Upper lobe of left lung (tissue), 6 donors: ENCODE measurements around the gene COA7. TPM values are rescaled to one million over a fixed set of nuclear protein-coding genes. Genes with fewer than 3 reads are reported as not detected.
"Not testable (repeated sequence)": the region's sequence is repeated elsewhere in the genome, so short reads cannot be mapped to it uniquely, and the experiment has no call there.

Experiments
- ATAC-seq, 2 donors: fragments of 200-7000 bp; cut with Tn5 transposase; one replicate each; pipeline ENCODE4 v1.9.1; 2022; ENCODE audit warnings: mild to moderate bottlenecking in 2 of 2, moderate library complexity in 2 of 2; ENCODE audit not compliant: low FRiP score in 2 of 2
- DNase-seq, 2 donors: peaks; one replicate each; pipeline ENCODE4 v3.0.0-alpha.2; 2019 to 2020
- H3K27ac ChIP-seq, 4 donors: fragments of 200-600 bp; sonication (generic); one replicate each; pipeline ENCODE4 v1.5.1; 2016 to 2019
- H3K27me3 ChIP-seq, 4 donors: fragments of 200-600 bp; sonication (generic); one replicate each; pipeline ENCODE4 v1.5.1; 2017 to 2019
- H3K36me3 ChIP-seq, 4 donors: fragments of 200-600 bp; sonication (generic); one replicate each; pipeline ENCODE4 v1.5.1; 2016 to 2019
- H3K4me1 ChIP-seq, 4 donors: fragments of 200-600 bp; sonication (generic); one replicate each; pipeline ENCODE4 v1.5.1; 2018 to 2019
- H3K4me3 ChIP-seq, 4 donors: fragments of 200-600 bp; sonication (generic); one replicate each; pipeline ENCODE4 v1.5.1; 2017 to 2019; ENCODE audit warnings: mild to moderate bottlenecking in 2 of 4, moderate library complexity in 1 of 4
- H3K9me3 ChIP-seq, 4 donors: fragments of 200-600 bp; sonication (generic); one replicate each; pipeline ENCODE4 v1.5.1; 2018 to 2019
- EP300 ChIP-seq, 4 donors: sonication (generic); formaldehyde crosslinking; IDR thresholded peaks; one replicate each; pipeline ENCODE4 v1.5.1; 2017; ENCODE audit warnings: antibody characterized with exemption in 4 of 4, control low read depth in 2 of 4
- POLR2A ChIP-seq, 4 donors: fragments of 450-650 bp; IDR thresholded peaks; one replicate each; pipeline ENCODE4 v1.5.1; 2016 to 2017; ENCODE audit warnings: antibody characterized with exemption in 4 of 4, mild to moderate bottlenecking in 2 of 4
- POLR2AphosphoS5 ChIP-seq, 2 donors: sonication (generic); formaldehyde crosslinking; IDR thresholded peaks; one replicate each; pipeline ENCODE4 v1.5.1; 2017; ENCODE audit warnings: antibody characterized with exemption in 2 of 2
- WGBS, 2 donors: methylation state at CpG; one replicate each; pipeline ENCODE4 v1.1.5; 2017 to 2018; 5-methylcytosine and 5-hydroxymethylcytosine counted together
- total RNA-seq, 6 donors: library from RNA; depleted of rRNA in 4 of 6; stranded (reverse); fragments of >200 nt in 4 of 6; gene quantifications; one replicate each; pipeline versions ENCODE4 v1.1.0 to v1.2.1, GENCODE V29; 2016 to 2021
- TF ChIP-seq, protein P1 (sequence below), 6 experiments: fragments of 450-650 bp in 4 of 6; fragments of 200-600 bp in 2 of 6; sonication (generic) in 2 of 6; IDR thresholded peaks; one replicate each; pipeline ENCODE4 v1.5.1; 2016 to 2019; ENCODE audit warnings: antibody characterized with exemption in 6 of 6
- donor health status: DM: no; HTN: no; CAD: no; lungs with moderate emphysema.
- donor health status: DM: no; HTN: yes; CAD: no; lungs with severe emphysema.

COA7 gene
- total RNA-seq, 6 donors from 2014 or later: 2.2 to 20.8 (median 10.6) TPM

DNA sequence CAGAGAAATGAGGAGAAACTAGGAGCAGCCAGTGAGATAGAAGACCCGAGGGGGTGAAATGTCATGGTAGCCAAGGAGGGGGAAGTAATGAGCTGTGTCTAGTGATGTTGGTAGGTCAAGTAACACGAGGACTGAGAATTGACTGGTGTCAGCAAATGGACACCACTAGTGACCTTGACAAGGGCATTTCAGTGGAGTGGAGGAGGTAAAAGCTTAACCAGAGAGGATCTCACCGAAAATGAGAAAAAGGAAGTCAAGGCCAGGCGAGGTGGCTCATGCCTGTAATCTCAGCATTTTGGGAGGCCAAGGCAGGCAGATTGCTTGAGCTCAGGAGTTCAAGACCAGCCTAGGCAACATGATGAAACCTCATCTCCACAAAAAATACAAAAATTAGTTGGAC, 25.1 kb upstream of the COA7 start:
- 79 to 83% methylated on average over 4 of the region's 4 CpGs for WGBS, 2 donors
- ATAC-seq (no peak), DNase-seq (no peak)
- no peak overlapping the region for H3K4me3 ChIP-seq
- no peaks in the 10 kb centered on the region for H3K36me3 ChIP-seq
- peaks cover 10 to 13% (median 12%) of the 10 kb centered on the region in 4 donors for H3K4me1 ChIP-seq
- H3K27me3 ChIP-seq: no peaks in the 10 kb centered on the region
- H3K27ac ChIP-seq: no peak overlapping the region
- H3K9me3 ChIP-seq: no peaks in the 10 kb centered on the region
- TF ChIP-seq, protein P1, sequence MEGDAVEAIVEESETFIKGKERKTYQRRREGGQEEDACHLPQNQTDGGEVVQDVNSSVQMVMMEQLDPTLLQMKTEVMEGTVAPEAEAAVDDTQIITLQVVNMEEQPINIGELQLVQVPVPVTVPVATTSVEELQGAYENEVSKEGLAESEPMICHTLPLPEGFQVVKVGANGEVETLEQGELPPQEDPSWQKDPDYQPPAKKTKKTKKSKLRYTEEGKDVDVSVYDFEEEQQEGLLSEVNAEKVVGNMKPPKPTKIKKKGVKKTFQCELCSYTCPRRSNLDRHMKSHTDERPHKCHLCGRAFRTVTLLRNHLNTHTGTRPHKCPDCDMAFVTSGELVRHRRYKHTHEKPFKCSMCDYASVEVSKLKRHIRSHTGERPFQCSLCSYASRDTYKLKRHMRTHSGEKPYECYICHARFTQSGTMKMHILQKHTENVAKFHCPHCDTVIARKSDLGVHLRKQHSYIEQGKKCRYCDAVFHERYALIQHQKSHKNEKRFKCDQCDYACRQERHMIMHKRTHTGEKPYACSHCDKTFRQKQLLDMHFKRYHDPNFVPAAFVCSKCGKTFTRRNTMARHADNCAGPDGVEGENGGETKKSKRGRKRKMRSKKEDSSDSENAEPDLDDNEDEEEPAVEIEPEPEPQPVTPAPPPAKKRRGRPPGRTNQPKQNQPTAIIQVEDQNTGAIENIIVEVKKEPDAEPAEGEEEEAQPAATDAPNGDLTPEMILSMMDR (IDR thresholded peaks at IDR 0.05): no peak
- TF ChIP-seq EP300 (IDR thresholded peaks at IDR 0.05) (no peak), POLR2A (IDR thresholded peaks at IDR 0.05) (no peak), POLR2AphosphoS5 (IDR thresholded peaks at IDR 0.05) (no peak)

DNA sequence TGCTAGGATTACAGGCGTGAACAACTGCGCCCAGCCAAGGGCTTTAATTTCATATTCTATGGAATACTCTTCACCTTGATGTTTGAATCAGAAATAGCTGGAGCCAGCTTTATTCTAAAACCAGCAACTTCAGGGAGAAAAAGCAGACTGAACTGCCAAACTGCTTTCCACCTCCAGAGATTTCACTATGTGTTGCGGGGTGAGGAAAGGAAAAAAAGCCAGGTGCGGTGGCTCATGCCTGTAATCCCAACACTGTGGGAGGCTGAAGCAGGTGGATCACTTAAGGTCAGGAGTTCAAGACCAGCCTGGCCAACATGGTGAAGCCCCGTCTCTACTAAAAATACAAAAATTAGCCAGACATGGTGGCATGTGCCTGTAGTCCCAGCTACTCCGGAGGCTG, 17.1 kb upstream of the COA7 start:
- WGBS, 2 donors: 95 to 98% methylated on average over 6 of the region's 6 CpGs
- not testable (repeated sequence) for H3K9me3 ChIP-seq, DNase-seq, H3K36me3 ChIP-seq, H3K27ac ChIP-seq, H3K4me3 ChIP-seq, ATAC-seq, H3K4me1 ChIP-seq, H3K27me3 ChIP-seq

DNA sequence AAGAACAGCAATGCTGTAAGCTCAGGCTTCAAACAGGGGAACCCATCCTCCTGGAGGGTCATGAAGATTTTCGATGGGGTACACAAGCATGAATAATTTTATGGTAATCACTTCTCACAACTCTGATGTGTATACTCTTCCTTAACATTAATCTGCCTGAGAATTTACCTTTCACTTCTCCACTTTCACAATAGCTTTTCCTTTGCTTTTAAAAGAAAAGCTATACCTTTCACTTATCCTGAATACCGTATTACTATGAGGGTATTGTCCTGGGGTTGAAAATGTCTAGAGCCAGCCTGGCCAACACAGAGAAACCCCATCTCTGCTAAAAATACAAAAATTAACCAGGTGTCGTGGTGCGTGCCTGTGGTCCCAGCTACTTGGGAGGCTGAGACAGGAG, 15.4 kb upstream of the COA7 start:
- no peak for DNase-seq
- ATAC-seq: no peak
- Histone ChIP-seq H3K9me3 (no peaks in the 10 kb centered on the region), H3K27ac (no peak overlapping the region), H3K4me1 (peaks cover 0 to under 1% (median 0%) of the 10 kb centered on the region in 4 donors), H3K36me3 (no peaks in the 10 kb centered on the region), H3K27me3 (no peaks in the 10 kb centered on the region), H3K4me3 (no peak overlapping the region)
- TF ChIP-seq, protein P1 (IDR thresholded peaks at IDR 0.05): no peak
- no peak for TF ChIP-seq POLR2AphosphoS5 (IDR thresholded peaks at IDR 0.05)
- TF ChIP-seq EP300 (IDR thresholded peaks at IDR 0.05): no peak
- TF ChIP-seq POLR2A (IDR thresholded peaks at IDR 0.05): no peak
- 93 to 94% methylated on average over 4 of the region's 4 CpGs for WGBS, 2 donors

DNA sequence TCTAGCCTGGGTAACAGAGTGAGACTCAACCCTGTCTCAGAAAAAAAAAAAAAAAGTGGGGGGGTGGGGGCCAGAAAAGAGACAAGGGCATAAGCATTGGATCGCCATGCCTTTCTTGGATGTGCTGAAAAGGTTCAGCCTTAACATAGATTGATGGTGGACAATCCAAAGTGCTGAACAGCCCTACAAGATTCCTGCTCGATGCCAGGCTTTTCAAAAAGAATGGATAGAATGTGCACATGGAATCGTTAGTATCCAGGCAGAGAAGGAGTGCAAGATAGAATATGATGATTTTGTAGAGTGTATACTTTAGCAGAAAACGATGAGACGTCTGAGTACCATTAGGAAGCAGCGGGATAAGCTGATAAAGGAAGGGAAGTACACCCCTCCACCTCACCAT, 10.9 kb upstream of the COA7 start:
- Histone ChIP-seq H3K9me3 (no peaks in the 10 kb centered on the region), H3K4me1 (peaks cover 0 to 6% (median 4%) of the 10 kb centered on the region in 4 donors), H3K27ac (no peak overlapping the region), H3K4me3 (no peak overlapping the region), H3K27me3 (no peaks in the 10 kb centered on the region), H3K36me3 (no peaks in the 10 kb centered on the region)
- no peak for TF ChIP-seq EP300 (IDR thresholded peaks at IDR 0.05)
- no peak for TF ChIP-seq POLR2AphosphoS5 (IDR thresholded peaks at IDR 0.05)
- TF ChIP-seq POLR2A (IDR thresholded peaks at IDR 0.05): no peak
- TF ChIP-seq, protein P1 (IDR thresholded peaks at IDR 0.05): no peak
- 46 to 61% methylated on average over 6 of the region's 6 CpGs for WGBS, 2 donors
- ATAC-seq (no peak), DNase-seq (no peak)

DNA sequence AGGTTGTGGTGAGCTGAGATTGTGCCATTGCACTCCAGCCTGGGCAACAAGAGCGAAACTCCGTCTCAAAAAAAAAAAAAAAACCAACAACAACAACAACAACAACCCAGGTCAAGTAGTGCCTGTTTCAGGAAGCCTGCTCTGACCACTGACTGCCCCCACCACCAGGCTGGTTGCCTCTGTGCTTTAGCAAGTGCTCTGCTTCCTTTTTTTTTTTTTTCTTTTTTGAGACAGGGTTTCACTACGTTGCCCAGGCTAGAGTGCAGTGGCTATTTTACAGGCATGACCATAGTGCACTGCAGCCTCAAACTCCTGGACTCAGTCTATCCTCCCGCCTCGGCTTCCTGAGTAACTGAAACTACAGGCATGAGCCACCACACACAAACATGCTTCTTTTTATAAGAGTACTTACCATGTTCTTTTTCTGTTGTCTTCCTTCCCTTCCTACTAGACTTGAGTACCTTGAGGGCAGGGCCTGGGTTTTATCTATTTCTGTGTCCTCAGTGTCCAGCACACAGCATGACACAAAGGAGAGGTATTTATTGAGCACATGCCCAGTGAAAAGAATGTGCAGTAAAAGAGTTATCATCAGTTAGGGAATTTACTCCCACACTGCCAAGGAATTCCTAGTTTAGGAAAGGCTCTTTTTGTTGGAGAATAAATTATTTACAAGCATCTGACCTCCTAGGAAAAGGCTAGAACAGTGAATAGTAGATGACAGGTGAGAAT, 9.9 kb upstream of the COA7 start:
- Histone ChIP-seq H3K27ac (peak overlapping the region in 2 of 4 donors; percentile 60 to 70), H3K36me3 (no peaks in the 10 kb centered on the region), H3K9me3 (no peaks in the 10 kb centered on the region), H3K4me3 (no peak overlapping the region), H3K4me1 (peaks cover 5 to 11% (median 8%) of the 10 kb centered on the region in 4 donors), H3K27me3 (no peaks in the 10 kb centered on the region)
- peak in 1 of 2 donors; percentile 60 for DNase-seq
- TF ChIP-seq POLR2A (IDR thresholded peaks at IDR 0.05): no peak
- TF ChIP-seq POLR2AphosphoS5 (IDR thresholded peaks at IDR 0.05): no peak
- TF ChIP-seq, protein P1 (IDR thresholded peaks at IDR 0.05): no peak
- peak in 1 of 2 donors; percentile 45 for ATAC-seq
- WGBS, 2 donors: 77 to 80% methylated on average over 5 of the region's 5 CpGs
